ENCODE results near the gene NRF1.
"Not testable (repeated sequence)": the region's sequence is repeated elsewhere in the genome, so short reads cannot be mapped to it uniquely, and the experiment has no call there.

Gene NRF1

GRCh38 chr7:129652914-129653313 is 41.4 kb downstream of the NRF1 start:
- peaks cover 5% of the 10 kb centered on the region for H3K4me1 ChIP-seq (ENCODE audit: insufficient read depth, low read length, severe bottlenecking)
- no peak overlapping the region for H3K27ac ChIP-seq (ENCODE audit: low read depth, low read length, poor library complexity, severe bottlenecking)
- no peaks in the 10 kb centered on the region for H3K27me3 ChIP-seq (ENCODE audit: insufficient read depth, low read length)
- no peaks in the 10 kb centered on the region for H3K9me2 ChIP-seq (ENCODE audit: low read depth, low read length)
- H3K79me2 ChIP-seq (ENCODE audit: insufficient read depth, low read length), result 0 out of 2 replicates have a peak, but pooled peaks cover 3% of the 10 kb centered on the region
- no peak overlapping the region for H2AFZ ChIP-seq (ENCODE audit: low read length)
- no peaks in the 10 kb centered on the region for H3F3A ChIP-seq (ENCODE audit: insufficient read depth, low read length)
- H3K4me3 ChIP-seq (ENCODE audit: low read depth, low read length, poor library complexity, severe bottlenecking), result no peak overlapping the region
- no peak overlapping the region for H3K9ac ChIP-seq (ENCODE audit: low read length)
- no peak overlapping the region for H3K4me2 ChIP-seq (ENCODE audit: low read length)
- H4K20me1 ChIP-seq (ENCODE audit: insufficient read depth, low read length), result no peaks in the 10 kb centered on the region
- peaks cover 14% of the 10 kb centered on the region for H3K36me3 ChIP-seq (ENCODE audit: insufficient read depth, low read length)
- TF ChIP-seq EZH2 (IDR thresholded peaks at IDR 0.05; ENCODE audit: borderline replicate concordance, low read length) (no peak), CTCF (IDR thresholded peaks at IDR 0.05; ENCODE audit: low read length) (no peak)
- H3K9me3 ChIP-seq (ENCODE audit: low read length), result no peaks in the 10 kb centered on the region

GRCh38 chr7:129655811-129656210 is 44.3 kb downstream of the NRF1 start:
- Histone ChIP-seq H3K9me2 (ENCODE audit: low read depth, low read length) (no peaks in the 10 kb centered on the region), H3K9me3 (ENCODE audit: low read length) (peaks cover 9% of the 10 kb centered on the region), H3F3A (ENCODE audit: insufficient read depth, low read length) (no peaks in the 10 kb centered on the region), H3K9ac (ENCODE audit: low read length) (no peak overlapping the region), H3K4me1 (ENCODE audit: insufficient read depth, low read length, severe bottlenecking) (peaks cover 5% of the 10 kb centered on the region), H3K4me2 (ENCODE audit: low read length) (no peak overlapping the region), H4K20me1 (ENCODE audit: insufficient read depth, low read length) (no peaks in the 10 kb centered on the region), H2AFZ (ENCODE audit: low read length) (no peak overlapping the region), H3K27me3 (ENCODE audit: insufficient read depth, low read length) (no peaks in the 10 kb centered on the region), H3K36me3 (ENCODE audit: insufficient read depth, low read length) (peaks cover 42% of the 10 kb centered on the region), H3K4me3 (ENCODE audit: low read depth, low read length, poor library complexity, severe bottlenecking) (no peak overlapping the region), H3K79me2 (ENCODE audit: insufficient read depth, low read length) (no peaks in the 10 kb centered on the region), H3K27ac (ENCODE audit: low read depth, low read length, poor library complexity, severe bottlenecking) (no peak overlapping the region)
- TF ChIP-seq CTCF (IDR thresholded peaks at IDR 0.05; ENCODE audit: low read length) (no peak), EZH2 (IDR thresholded peaks at IDR 0.05; ENCODE audit: borderline replicate concordance, low read length) (no peak)

- H2AFZ ChIP-seq (ENCODE audit: low read length), result no peak overlapping the region
- H3K4me3 ChIP-seq (ENCODE audit: low read depth, low read length, poor library complexity, severe bottlenecking), result no peak overlapping the region
- no peaks in the 10 kb centered on the region for H3K27me3 ChIP-seq (ENCODE audit: insufficient read depth, low read length)
- H3K27ac ChIP-seq (ENCODE audit: low read depth, low read length, poor library complexity, severe bottlenecking), result no peak overlapping the region
- H3K9me2 ChIP-seq (ENCODE audit: low read depth, low read length), result no peaks in the 10 kb centered on the region
- H3K9ac ChIP-seq (ENCODE audit: low read length), result no peak overlapping the region
- peaks cover 58% of the 10 kb centered on the region for H3K36me3 ChIP-seq (ENCODE audit: insufficient read depth, low read length)
- H3K9me3 ChIP-seq (ENCODE audit: low read length), result peaks cover 18% of the 10 kb centered on the region
- no peaks in the 10 kb centered on the region; the same call in 1 of the 2 replicates for H3F3A ChIP-seq (ENCODE audit: insufficient read depth, low read length)
- no peaks in the 10 kb centered on the region for H4K20me1 ChIP-seq (ENCODE audit: insufficient read depth, low read length)
- peaks cover 5% of the 10 kb centered on the region for H3K4me1 ChIP-seq (ENCODE audit: insufficient read depth, low read length, severe bottlenecking)
- no peak overlapping the region for H3K4me2 ChIP-seq (ENCODE audit: low read length)
- TF ChIP-seq EZH2 (IDR thresholded peaks at IDR 0.05; ENCODE audit: borderline replicate concordance, low read length) (no peak), CTCF (IDR thresholded peaks at IDR 0.05; ENCODE audit: low read length) (no peak)
- no peaks in the 10 kb centered on the region for H3K79me2 ChIP-seq (ENCODE audit: insufficient read depth, low read length)
Observed at GRCh38 chr7:129657363-129657762, 45.8 kb downstream of the NRF1 start.

- H2AFZ ChIP-seq (ENCODE audit: low read length); H3K79me2 ChIP-seq (ENCODE audit: insufficient read depth, low read length); H3K27me3 ChIP-seq (ENCODE audit: insufficient read depth, low read length); H3K9me2 ChIP-seq (ENCODE audit: low read depth, low read length); H3K4me2 ChIP-seq (ENCODE audit: low read length); H3K4me3 ChIP-seq (ENCODE audit: low read depth, low read length, poor library complexity, severe bottlenecking); H3F3A ChIP-seq (ENCODE audit: insufficient read depth, low read length); H3K27ac ChIP-seq (ENCODE audit: low read depth, low read length, poor library complexity, severe bottlenecking); H3K9ac ChIP-seq (ENCODE audit: low read length); H3K4me1 ChIP-seq (ENCODE audit: insufficient read depth, low read length, severe bottlenecking); H4K20me1 ChIP-seq (ENCODE audit: insufficient read depth, low read length): not testable (repeated sequence)
- H3K9me3 ChIP-seq (ENCODE audit: low read length), result peaks cover 18% of the 10 kb centered on the region
- H3K36me3 ChIP-seq (ENCODE audit: insufficient read depth, low read length), result peaks cover 55% of the 10 kb centered on the region
Observed at GRCh38 chr7:129659907-129660306, 48.4 kb downstream of the NRF1 start.
